GM11168 (cell line): ENCODE data around the gene BCAR3.
"Not testable (repeated sequence)": the region's sequence is repeated elsewhere in the genome, so short reads cannot be mapped to it uniquely, and the experiment has no call there.

Source experiments
- in situ Hi-C: fragments of 300-500 bp; cut with MboI; formaldehyde crosslinking; loops from one replicate; pipeline ENCODE4 v1.12.0; 2022; ENCODE audit warnings: low sequenced_read_pairs; ENCODE audit not compliant: unreplicated experiment

Gene BCAR3

GRCh38 chr1:93605026-93605568 lies 76.5 kb downstream of the BCAR3 start:
- in situ Hi-C loops = loop anchor here (10.0 kb wide), 1 partner anchor 150 kb away; no protein-coding TSS in a partner anchor

- in situ Hi-C loops = loop anchor here (10.0 kb wide), 1 partner anchor 150 kb away; no protein-coding TSS in a partner anchor
These were observed 77.2 kb downstream of the BCAR3 start for GRCh38 chr1:93604411-93604810.

- in situ Hi-C loops = loop anchor here (10.0 kb wide), 1 partner anchor 149 kb away; no protein-coding TSS in a partner anchor
These were observed 78.0 kb downstream of the BCAR3 start for GRCh38 chr1:93603601-93604000.

GRCh38 chr1:93603106-93603505 lies 78.5 kb downstream of the BCAR3 start:
- in situ Hi-C loops = loop anchor here (10.0 kb wide), 1 partner anchor 148 kb away; no protein-coding TSS in a partner anchor

GRCh38 chr1:93602101-93602500 lies 79.5 kb downstream of the BCAR3 start:
- in situ Hi-C loops = loop anchor here (10.0 kb wide), 1 partner anchor 147 kb away; no protein-coding TSS in a partner anchor

GRCh38 chr1:93601686-93602085 lies 80.0 kb downstream of the BCAR3 start:
- in situ Hi-C loops = loop anchor here (10.0 kb wide), 1 partner anchor 147 kb away; no protein-coding TSS in a partner anchor

- in situ Hi-C loops = loop anchor here (10.0 kb wide), 1 partner anchor 146 kb away; no protein-coding TSS in a partner anchor
These were observed 81.0 kb downstream of the BCAR3 start for GRCh38 chr1:93600663-93601062.

- in situ Hi-C loops = no loop called here
These were observed 82.2 kb downstream of the BCAR3 start for GRCh38 chr1:93599479-93599878.

- in situ Hi-C loops = no loop called here
These were observed 82.7 kb downstream of the BCAR3 start for GRCh38 chr1:93598861-93599439.

- in situ Hi-C loops = no loop called here
These were observed 83.2 kb downstream of the BCAR3 start for GRCh38 chr1:93598396-93598795.

- in situ Hi-C loops = no loop called here
These were observed 83.9 kb downstream of the BCAR3 start for GRCh38 chr1:93597709-93598108.

GRCh38 chr1:93596329-93597089 lies 85.1 kb downstream of the BCAR3 start:
- in situ Hi-C loops = no loop called here

GRCh38 chr1:93595743-93596142 lies 85.9 kb downstream of the BCAR3 start:
- in situ Hi-C loops = no loop called here

GRCh38 chr1:93595266-93595665 lies 86.4 kb downstream of the BCAR3 start:
- in situ Hi-C loops = no loop called here

GRCh38 chr1:93594603-93594880 lies 87.1 kb downstream of the BCAR3 start:
- in situ Hi-C loops = no loop called here

GRCh38 chr1:93593854-93594602 lies 87.6 kb downstream of the BCAR3 start:
- in situ Hi-C loops = no loop called here

- in situ Hi-C loops = no loop called here
These were observed 89.1 kb downstream of the BCAR3 start for GRCh38 chr1:93592551-93592949.

- in situ Hi-C loops = no loop called here
These were observed 89.7 kb downstream of the BCAR3 start for GRCh38 chr1:93591676-93592550.

GRCh38 chr1:93591291-93591675 lies 90.4 kb downstream of the BCAR3 start:
- in situ Hi-C loops = not testable (repeated sequence)

GRCh38 chr1:93588955-93589354 lies 92.7 kb downstream of the BCAR3 start:
- in situ Hi-C loops = no loop called here
